BE2C (cell line): ENCODE results near the gene CDK3.
"Not testable (repeated sequence)": the region's sequence is repeated elsewhere in the genome, so short reads cannot be mapped to it uniquely, and the experiment has no call there.

Source experiments
- DNase-seq: peaks from one replicate; pipeline ENCODE4 v3.0.0-alpha.2; 2020
- H3K27me3 ChIP-seq: fragments of 250-450 bp; sonication (Bioruptor Pico); 2 replicates; pipeline ENCODE4 v1.5.1; 2020; ENCODE audit warnings: mild to moderate bottlenecking
- H3K36me3 ChIP-seq: fragments of 250-450 bp; sonication (Bioruptor Pico); 2 replicates; pipeline ENCODE4 v1.5.1; 2020; ENCODE audit warnings: mild to moderate bottlenecking
- H3K4me1 ChIP-seq: fragments of 250-450 bp; sonication (Bioruptor Pico); 2 replicates; pipeline ENCODE4 v1.5.1; 2020
- H3K4me3 ChIP-seq: 2 replicates; pipeline ENCODE4 v1.5.1; 2011; ENCODE audit warnings: low read depth, low read length
- H3K9me3 ChIP-seq: fragments of 250-450 bp; sonication (Bioruptor Pico); 2 replicates; pipeline ENCODE4 v1.5.1; 2020
- CTCF ChIP-seq: IDR thresholded peaks from 2 replicates; pipeline ENCODE4 v1.5.1; 2012; ENCODE audit warnings: mild to moderate bottlenecking, low read depth, low read length

The CDK3 gene

GRCh38 chr17:76036497-76037261 is 36.0 kb downstream of the CDK3 start:
- peaks cover 38% of the 10 kb centered on the region for H3K36me3 ChIP-seq
- peaks cover 2% of the 10 kb centered on the region; the same call in 1 of the 2 replicates for H3K9me3 ChIP-seq
- H3K4me3 ChIP-seq: no peak overlapping the region
- H3K4me1 ChIP-seq: no peaks in the 10 kb centered on the region
- no peak for DNase-seq
- no peak for TF ChIP-seq CTCF
- H3K27me3 ChIP-seq: no peaks in the 10 kb centered on the region

DNA sequence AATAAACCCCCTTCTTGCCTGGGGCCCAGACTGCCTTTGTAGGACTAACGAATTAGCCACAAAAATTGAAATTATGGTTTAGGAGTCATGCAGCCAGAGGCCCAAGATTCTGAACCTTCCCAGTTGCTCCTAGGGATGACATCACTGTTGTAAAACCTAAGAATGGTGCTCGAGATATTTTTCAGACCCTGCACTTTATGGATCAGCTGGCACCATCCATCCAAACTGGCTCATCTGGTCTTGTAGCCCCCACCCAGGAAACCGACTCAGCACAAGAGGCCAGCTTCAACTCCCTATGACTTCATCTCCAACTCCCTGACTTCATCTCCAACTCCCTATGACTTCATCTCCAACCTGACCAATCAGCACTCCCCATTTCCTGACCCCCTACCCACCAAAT is 37.4 kb downstream of the CDK3 start:
- H3K36me3 ChIP-seq: peaks cover 50% of the 10 kb centered on the region
- no peak for DNase-seq
- TF ChIP-seq CTCF: no peak
- H3K4me3 ChIP-seq: no peak overlapping the region
- no peaks in the 10 kb centered on the region for H3K4me1 ChIP-seq
- no peaks in the 10 kb centered on the region for H3K27me3 ChIP-seq
- H3K9me3 ChIP-seq: no peaks in the 10 kb centered on the region

DNA sequence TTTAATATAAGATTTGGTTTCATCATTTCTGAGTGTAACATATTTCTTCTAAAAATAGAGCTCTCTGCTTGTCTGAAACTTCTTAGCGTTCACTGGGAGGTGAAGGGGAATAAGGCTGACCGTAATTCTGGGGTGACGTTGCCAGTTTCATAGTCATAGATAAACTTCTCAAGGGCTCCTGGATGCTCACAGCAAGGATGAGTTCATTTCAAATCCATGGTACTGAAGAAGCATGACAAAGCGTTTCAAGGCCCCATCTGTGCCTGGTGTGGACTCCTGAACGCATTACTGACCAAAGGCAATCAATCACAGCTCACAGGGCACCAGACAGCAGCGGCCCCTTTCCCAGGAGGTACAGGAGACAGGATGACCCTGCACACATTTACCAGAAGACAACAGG is 38.5 kb downstream of the CDK3 start:
- TF ChIP-seq CTCF: no peak
- H3K4me1 ChIP-seq: no peaks in the 10 kb centered on the region
- peaks cover 61% of the 10 kb centered on the region for H3K36me3 ChIP-seq
- no peak overlapping the region for H3K4me3 ChIP-seq
- no peak for DNase-seq
- H3K27me3 ChIP-seq: no peaks in the 10 kb centered on the region
- no peaks in the 10 kb centered on the region for H3K9me3 ChIP-seq

DNA sequence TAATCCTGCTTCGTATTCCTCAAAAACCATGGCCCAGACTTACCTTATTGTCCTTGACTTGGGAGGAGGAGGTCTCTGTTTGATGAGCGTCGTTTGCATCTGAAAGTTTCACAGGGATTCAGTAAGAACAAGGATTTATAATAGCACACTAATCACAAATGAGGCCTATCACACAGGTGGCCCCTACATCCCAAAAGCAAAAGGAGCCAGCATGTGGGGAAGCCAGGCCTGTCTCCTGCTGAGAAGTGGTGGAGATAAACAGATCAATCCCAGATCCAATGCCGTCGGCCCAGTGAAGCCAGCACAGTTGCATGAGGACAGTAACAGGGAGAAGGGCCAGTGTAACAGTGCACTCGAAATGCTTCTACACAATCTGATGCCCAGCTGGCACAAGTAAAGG is 39.7 kb downstream of the CDK3 start:
- H3K4me3 ChIP-seq: no peak overlapping the region
- peaks cover 71% of the 10 kb centered on the region for H3K36me3 ChIP-seq
- no peaks in the 10 kb centered on the region for H3K4me1 ChIP-seq
- TF ChIP-seq CTCF: no peak
- H3K9me3 ChIP-seq: no peaks in the 10 kb centered on the region
- no peaks in the 10 kb centered on the region for H3K27me3 ChIP-seq
- DNase-seq: no peak

DNA sequence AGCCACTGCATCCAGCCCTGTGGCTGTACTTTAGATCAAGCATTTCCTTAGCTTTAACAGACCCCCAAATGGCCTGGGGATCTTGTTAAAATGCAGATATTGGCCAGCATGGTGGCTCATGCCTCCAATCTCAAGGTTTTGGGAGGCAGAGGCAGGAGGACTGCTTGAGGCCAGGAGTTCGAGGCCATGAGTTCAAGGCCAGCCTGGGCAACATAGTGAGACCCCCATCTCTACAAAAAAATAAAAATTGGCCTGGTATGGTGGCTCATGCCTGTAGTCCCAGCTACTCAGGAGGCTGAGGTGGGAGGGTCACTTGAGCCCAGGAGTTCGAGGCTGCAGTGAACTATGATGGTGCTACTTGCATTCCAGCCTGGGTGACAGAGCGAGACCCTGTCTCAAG is 42.2 kb downstream of the CDK3 start:
- H3K36me3 ChIP-seq: peaks cover 85% of the 10 kb centered on the region
- not testable (repeated sequence) for DNase-seq, H3K4me3 ChIP-seq

DNA sequence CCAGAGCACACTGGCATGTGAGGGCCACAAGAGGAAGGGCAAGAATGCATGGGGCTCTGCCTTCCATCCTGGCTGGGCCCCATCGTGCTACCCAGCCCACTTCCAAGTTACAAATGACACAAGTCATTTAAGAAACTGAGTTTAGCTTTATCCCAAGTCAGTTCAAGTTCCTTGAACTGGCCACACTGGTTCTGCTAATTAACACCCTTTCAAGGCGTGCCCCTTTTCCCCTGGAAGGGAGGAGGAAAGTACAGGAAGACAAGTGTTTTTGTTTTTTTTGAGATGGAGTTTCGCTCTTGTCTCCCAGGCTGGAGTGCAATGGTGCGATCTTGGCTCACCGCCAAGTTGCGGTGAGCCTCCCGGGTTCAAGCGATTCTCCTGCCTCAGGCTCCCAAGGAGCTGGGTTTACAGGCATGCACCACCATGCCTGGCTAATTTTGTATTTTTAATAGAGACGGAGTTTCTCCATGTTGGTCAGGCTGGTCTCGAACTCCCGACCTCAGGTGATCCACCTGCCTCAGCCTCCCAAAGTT is 43.9 kb downstream of the CDK3 start:
- H3K4me1 ChIP-seq, H3K9me3 ChIP-seq, DNase-seq, H3K27me3 ChIP-seq, H3K4me3 ChIP-seq: not testable (repeated sequence)
- H3K36me3 ChIP-seq: peaks cover 85% of the 10 kb centered on the region

More for the DNA sequence above, 42.2 kb downstream of the CDK3 start:
- H3K9me3 ChIP-seq, H3K27me3 ChIP-seq, H3K4me1 ChIP-seq: not testable (repeated sequence)

- Histone ChIP-seq H3K4me1 (no peaks in the 10 kb centered on the region), H3K4me3 (no peak overlapping the region), H3K36me3 (peaks cover 80% of the 10 kb centered on the region), H3K9me3 (no peaks in the 10 kb centered on the region), H3K27me3 (no peaks in the 10 kb centered on the region)
- no peak for TF ChIP-seq CTCF
- no peak for DNase-seq
Observed at GRCh38 chr17:76046064-76046463, 45.4 kb downstream of the CDK3 start.
